GM10266 (cell line): Measurements from ENCODE around the gene DDRGK1.

Experiments used
- DNase-seq: peaks from one replicate; pipeline ENCODE4 v3.0.0; 2012; ENCODE audit errors: extremely low spot score
- CTCF ChIP-seq: IDR thresholded peaks from 2 replicates; pipeline ENCODE4 v1.5.1; 2012; ENCODE audit warnings: mild to moderate bottlenecking, low read depth; ENCODE audit not compliant: control insufficient read depth, insufficient read depth; ENCODE audit errors: missing control alignments

The DDRGK1 gene

GRCh38 chr20:3168829-3169590, 35.5 kb downstream of the DDRGK1 start:
- no peak for TF ChIP-seq CTCF
- no peak for DNase-seq

- no peak for DNase-seq
- no peak for TF ChIP-seq CTCF
Measured at GRCh38 chr20:3168079-3168828, 36.2 kb downstream of the DDRGK1 start.

- no peak for DNase-seq
- TF ChIP-seq CTCF = no peak
Measured at GRCh38 chr20:3167738-3168078, 36.8 kb downstream of the DDRGK1 start.

GRCh38 chr20:3166913-3167342, 37.6 kb downstream of the DDRGK1 start:
- DNase-seq = no peak
- TF ChIP-seq CTCF = no peak

- no peak for TF ChIP-seq CTCF
- DNase-seq = no peak
Measured at GRCh38 chr20:3166338-3166912, 38.1 kb downstream of the DDRGK1 start.

GRCh38 chr20:3165473-3166337, 38.8 kb downstream of the DDRGK1 start:
- peak; percentile 40 for DNase-seq
- no peak for TF ChIP-seq CTCF
